DMS114 treated with DMSO at 0.1 percent for 48 hours (cell line): Measurements from ENCODE around the gene TRIM62.
"Not testable (repeated sequence)": the region's sequence is repeated elsewhere in the genome, so short reads cannot be mapped to it uniquely, and the experiment has no call there.

ENCODE experiments used
- DNase-seq: peaks from one replicate; lab custom pipeline; 2025; ENCODE audit not compliant: unreplicated experiment; lab: John Stamatoyannopoulos, UW

TRIM62 gene

DNA sequence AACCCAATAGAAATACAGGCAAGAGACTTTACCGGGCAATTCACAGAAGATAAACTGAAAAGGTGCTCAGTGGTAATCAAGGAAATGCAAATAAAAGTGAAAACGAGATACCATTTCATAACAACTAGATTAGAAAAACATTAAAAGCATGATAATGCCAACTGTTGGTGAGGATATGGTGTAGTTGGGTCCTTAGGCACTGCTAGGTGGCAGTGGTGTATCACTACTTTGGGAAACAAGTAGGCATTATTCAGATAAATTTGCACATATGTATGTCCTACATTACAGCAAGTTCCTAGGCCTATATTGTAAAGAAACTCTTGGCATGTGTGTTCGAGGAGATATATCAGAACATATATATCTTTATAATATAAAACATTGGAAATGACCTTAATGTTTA lies 69.9 kb downstream of the TRIM62 start:
- peak; percentile 7 for DNase-seq

DNA sequence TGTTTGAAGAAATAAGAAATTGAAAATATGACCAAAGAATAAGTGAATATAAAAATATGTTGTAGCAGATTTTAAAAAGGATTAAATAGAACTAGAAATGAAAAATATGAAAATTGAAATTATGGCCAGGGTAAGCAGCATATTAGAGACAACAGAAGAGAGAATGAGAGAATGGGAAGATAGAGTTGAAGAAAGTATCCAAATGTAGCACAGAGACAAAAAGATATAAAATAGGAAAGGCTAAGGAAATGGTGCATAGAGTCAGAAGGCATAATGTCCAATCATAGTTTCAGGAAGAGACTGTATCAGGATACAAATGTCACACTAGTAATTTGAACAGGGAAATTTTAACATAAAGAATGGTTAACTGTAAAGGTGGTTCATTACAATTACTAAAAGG lies 71.4 kb downstream of the TRIM62 start:
- no peak for DNase-seq

DNA sequence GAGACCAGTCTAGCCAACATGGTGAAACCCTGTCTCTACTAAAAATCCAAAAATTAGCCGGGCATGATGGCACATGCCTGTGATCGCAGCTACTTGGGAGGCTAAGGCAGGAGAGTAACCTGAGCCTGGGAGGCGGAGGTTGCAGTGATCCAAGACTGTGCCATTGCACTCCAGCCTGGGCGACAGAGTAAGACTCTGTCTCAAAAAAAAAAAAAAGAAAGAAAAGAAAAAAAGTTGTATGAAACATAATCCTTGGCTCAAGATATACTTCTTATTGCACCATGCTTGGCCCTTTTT lies 81.8 kb downstream of the TRIM62 start:
- not testable (repeated sequence) for DNase-seq

DNA sequence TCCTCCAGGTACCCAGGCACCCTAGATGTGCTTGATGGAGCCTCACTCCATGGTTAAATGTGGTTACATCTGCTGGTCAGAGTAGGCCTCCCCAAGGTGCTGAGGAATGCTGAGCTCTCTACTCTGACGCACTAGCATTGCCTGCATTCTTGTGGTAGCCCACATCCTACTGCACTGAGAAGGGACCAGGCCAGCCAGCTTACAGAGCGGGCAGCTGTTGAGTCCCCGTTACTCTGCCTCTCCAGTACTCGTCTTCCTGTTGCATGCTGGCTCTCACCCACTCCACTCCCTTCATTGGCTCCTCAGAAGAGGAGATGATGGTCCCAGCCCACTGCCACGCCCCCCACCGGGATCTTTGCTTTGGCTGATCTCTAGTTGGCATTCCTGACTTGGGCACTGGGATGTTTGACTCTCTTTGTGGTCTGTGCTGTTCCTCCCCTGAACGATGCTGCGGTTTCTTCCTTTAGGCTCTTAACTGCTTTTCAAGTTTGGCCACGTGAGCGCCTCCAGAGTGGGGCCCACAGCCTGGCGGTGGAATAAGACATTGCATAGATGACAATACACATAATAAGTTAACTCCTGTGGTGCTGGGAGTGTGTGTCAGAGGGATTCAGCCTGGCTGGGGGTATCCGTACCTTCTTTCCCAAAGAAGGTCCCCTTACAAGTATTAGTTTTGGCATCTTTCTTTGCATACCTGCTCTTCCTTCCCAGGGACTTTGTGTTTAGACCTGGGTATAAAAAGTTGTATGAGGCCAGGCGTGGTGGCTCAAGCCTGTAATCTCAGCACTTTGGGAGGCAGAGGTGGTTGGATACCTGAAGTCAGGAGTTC lies 82.3 kb downstream of the TRIM62 start:
- no peak for DNase-seq

DNA sequence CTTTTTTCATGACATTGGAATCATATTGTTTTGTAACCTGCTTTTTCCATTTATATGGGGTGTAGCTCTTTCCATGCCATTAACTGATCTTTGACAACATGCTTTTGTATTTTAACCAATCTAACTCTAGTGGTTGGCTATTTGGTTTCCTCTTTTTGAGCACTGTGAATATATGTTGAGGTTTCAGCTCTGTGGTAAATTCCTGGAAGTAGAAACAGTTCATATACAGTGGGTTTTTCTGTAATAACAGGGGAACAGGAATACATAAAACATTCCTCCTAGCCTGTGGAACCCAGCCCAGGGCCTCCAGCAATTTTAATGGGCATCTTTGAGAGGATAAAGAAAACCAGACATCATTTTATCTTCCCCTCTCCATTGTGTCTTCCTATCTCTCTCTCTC lies 83.5 kb downstream of the TRIM62 start:
- no peak for DNase-seq

DNA sequence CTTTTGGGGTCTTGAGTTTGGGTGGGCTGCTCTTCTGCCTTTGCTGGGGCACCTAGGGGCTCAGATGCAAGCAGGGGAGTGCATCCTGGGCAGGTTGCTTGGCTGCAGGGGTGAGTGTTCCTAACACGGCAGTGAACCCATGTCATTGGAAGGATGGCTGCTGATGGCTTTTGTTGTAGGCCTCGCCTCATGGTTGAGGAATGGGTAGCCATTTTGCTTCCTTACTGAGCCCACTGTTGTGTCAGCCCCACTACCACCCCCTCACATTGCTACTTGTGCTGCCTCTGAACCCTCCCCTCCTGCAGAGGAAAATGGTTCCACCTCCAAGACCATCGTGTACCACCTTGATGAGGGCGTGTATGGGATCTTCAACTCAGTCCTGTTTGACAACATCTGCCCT lies 84.1 kb downstream of the TRIM62 start:
- no peak for DNase-seq

DNA sequence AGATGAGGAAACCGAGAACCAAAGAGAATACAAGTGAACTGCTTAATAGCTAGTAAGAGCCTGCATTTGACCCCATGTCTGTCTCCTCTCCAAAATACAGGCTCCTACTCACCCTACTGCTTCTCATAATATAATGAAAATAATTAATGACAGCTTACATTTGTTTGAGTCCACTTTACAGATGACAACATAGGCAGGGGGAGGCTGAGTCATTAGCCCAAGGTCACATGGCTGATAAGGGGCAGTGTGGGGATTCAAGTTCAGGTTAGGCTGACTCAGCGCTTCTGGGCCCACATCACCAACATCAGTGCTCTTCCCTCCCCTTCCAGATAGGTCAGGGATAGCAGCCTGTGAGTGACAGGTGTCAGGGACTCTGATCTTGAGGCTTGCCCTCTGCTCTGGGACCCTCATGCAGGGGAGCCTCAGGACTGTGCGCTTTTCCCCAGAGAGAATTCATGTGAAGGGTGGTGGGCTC lies 84.7 kb downstream of the TRIM62 start:
- no peak for DNase-seq

DNA sequence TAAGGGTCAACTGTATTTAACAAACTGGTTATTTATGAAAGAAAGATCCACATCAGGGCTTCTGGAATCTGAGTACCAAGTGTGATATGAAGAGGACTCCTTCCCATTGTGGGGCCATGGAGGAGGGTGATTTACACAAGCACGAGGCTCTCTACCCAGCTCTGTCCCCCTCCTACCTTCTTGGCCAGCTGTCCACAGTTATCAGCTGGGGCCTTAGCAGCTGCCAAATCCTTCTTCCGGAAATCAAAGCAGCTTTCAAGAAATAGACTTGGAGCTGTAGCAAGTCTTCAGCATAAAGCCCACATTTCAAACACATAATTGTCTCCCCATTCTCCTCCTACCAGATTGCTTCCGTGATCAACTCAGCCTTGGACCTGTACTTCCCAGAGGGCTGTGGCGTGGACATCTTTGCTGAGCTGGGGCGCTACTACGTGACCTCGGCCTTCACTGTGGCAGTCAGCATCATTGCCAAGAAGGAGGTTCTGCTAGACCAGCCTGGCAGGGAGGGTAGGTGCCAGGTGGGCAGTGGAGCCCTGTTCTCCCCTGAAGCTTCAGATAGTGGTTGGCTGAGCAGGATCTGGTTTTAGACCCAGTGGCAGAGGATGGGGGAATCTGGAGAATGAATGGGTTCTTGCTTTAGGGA lies 85.4 kb downstream of the TRIM62 start:
- DNase-seq: no peak
